GM12872 (cell line): Measurements from ENCODE around the gene MST1R.

Experiments
- CTCF ChIP-seq: IDR thresholded peaks from 3 replicates; pipeline ENCODE4 v1.5.1; 2011; ENCODE audit warnings: low read depth, mild to moderate bottlenecking, low read length, moderate library complexity; ENCODE audit not compliant: insufficient read depth

The MST1R gene

GRCh38 chr3:49903451-49904424 is at the start of gene MST1R:
TSS of gene MST1R (minus strand) at chr3:49903873. CDS start at chr3:49903609, 264 bp downstream.
- TF ChIP-seq CTCF, result no peak

GRCh38 chr3:49952924-49953323 is 49.3 kb upstream of the MST1R start:
- TF ChIP-seq CTCF, result no peak

GRCh38 chr3:49942651-49943050 is 39.0 kb upstream of the MST1R start:
- no peak for TF ChIP-seq CTCF

- TF ChIP-seq CTCF, result no peak
Measured at GRCh38 chr3:49940667-49941249, 37.1 kb upstream of the MST1R start.

- no peak for TF ChIP-seq CTCF
Measured at GRCh38 chr3:49939858-49940666, 36.4 kb upstream of the MST1R start, which contains the start of gene RBM6. TSS of gene RBM6 (plus strand) at chr3:49940150. CDS start at chr3:49962642, 22,492 bp downstream.

- TF ChIP-seq CTCF, result no peak
Measured at GRCh38 chr3:49937090-49937489, 33.4 kb upstream of the MST1R start.

GRCh38 chr3:49930922-49931321 is 27.2 kb upstream of the MST1R start:
- TF ChIP-seq CTCF, result no peak
